Tibial nerve (tissue), 3 donors: ENCODE data around the gene CFAP20.

ENCODE experiments used
- CTCF ChIP-seq, 5 experiments: fragments of 200-600 bp in 3 of 5; fragments of 450-650 bp in 2 of 5; sonication (generic) in 3 of 5; IDR thresholded peaks; one replicate each; pipeline ENCODE4 v1.5.1; 2016 to 2019; ENCODE audit warnings: antibody characterized with exemption in 5 of 5, mild to moderate bottlenecking in 3 of 5, moderate library complexity in 2 of 5
- POLR2A ChIP-seq, 2 donors: fragments of 450-650 bp; IDR thresholded peaks; one replicate each; pipeline ENCODE4 v1.6.1; 2017; ENCODE audit warnings: antibody characterized with exemption in 2 of 2, mild to moderate bottlenecking in 2 of 2, moderate library complexity in 2 of 2

DNA sequence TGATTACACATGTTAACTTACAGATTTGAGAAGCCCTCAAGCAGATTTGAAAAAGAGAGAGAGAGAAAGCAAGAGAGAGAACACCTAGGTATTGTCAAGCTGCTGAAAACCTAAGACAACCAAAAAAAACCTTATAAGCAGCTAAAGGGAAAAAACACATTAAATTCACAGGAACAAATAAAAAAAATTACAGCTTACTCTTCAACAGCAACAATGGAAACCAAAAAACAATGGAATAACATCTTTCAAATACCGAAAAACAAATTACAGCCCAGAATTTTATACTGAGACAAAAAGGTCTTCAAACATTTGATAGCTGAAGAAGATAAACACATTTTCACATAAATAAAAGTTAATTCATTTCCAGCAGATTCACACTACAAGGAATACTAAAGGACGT, 8.4 kb upstream of the CFAP20 start:
- TF ChIP-seq CTCF (IDR thresholded peaks at IDR 0.05) = no peak
- no peak for TF ChIP-seq POLR2A (IDR thresholded peaks at IDR 0.05)
